Suprapubic skin (tissue), 4 donors: ENCODE measurements around the gene HHLA2. TPM values are rescaled to one million over a fixed set of nuclear protein-coding genes. Genes with fewer than 3 reads are reported as not detected.

Source experiments
- DNase-seq, 2 donors: peaks; one replicate each; pipeline ENCODE4 v3.0.0-alpha.2; 2019; ENCODE audit warnings: low spot score in 2 of 2
- H3K27ac ChIP-seq: fragments of 200-600 bp; sonication (generic); one replicate; pipeline ENCODE4 v1.5.1; 2019
- H3K27me3 ChIP-seq: fragments of 200-600 bp; sonication (generic); one replicate; pipeline ENCODE4 v1.5.1; 2019
- H3K36me3 ChIP-seq: fragments of 200-600 bp; sonication (generic); one replicate; pipeline ENCODE4 v1.5.1; 2019
- H3K4me1 ChIP-seq: fragments of 200-600 bp; sonication (generic); one replicate; pipeline ENCODE4 v1.5.1; 2019
- H3K4me3 ChIP-seq: fragments of 200-600 bp; sonication (generic); one replicate; pipeline ENCODE4 v1.5.1; 2019; ENCODE audit warnings: mild to moderate bottlenecking
- H3K9me3 ChIP-seq: fragments of 200-600 bp; sonication (generic); one replicate; pipeline ENCODE4 v1.5.1; 2019
- CTCF ChIP-seq, 2 donors: fragments of 200-600 bp in 1 of 2; fragments of 450-650 bp in 1 of 2; sonication (generic) in 1 of 2; IDR thresholded peaks; one replicate each; pipeline ENCODE4 v1.5.1; 2016 to 2019; ENCODE audit warnings: antibody characterized with exemption in 2 of 2, mild to moderate bottlenecking in 1 of 2, moderate library complexity in 1 of 2
- EP300 ChIP-seq: sonication (generic); formaldehyde crosslinking; IDR thresholded peaks from one replicate; pipeline ENCODE4 v1.6.1; 2017; ENCODE audit warnings: antibody characterized with exemption
- POLR2A ChIP-seq, 2 donors: fragments of 450-650 bp; IDR thresholded peaks; one replicate each; pipeline ENCODE4 v1.6.1; 2017; ENCODE audit warnings: antibody characterized with exemption in 2 of 2, mild to moderate bottlenecking in 2 of 2, moderate library complexity in 2 of 2
- POLR2AphosphoS5 ChIP-seq, 3 donors: sonication (generic); formaldehyde crosslinking; IDR thresholded peaks; one replicate each; pipeline ENCODE4 v1.6.1; 2017; ENCODE audit warnings: antibody characterized with exemption in 3 of 3
- WGBS: methylation state at CpG from one replicate; pipeline ENCODE4 v1.1.5; 2018; 5-methylcytosine and 5-hydroxymethylcytosine counted together
- total RNA-seq, 4 donors: library from RNA; depleted of rRNA; stranded (reverse); fragments of >200 nt; gene quantifications; one replicate each; pipeline ENCODE4 v1.1.0, GENCODE V29; 2016

The HHLA2 gene
- total RNA-seq, 4 donors from 2014 or later, result not detected

- WGBS, result 80% methylated on average over 12 of the region's 12 CpGs
- Histone ChIP-seq H3K9me3 (no peaks in the 10 kb centered on the region), H3K27ac (no peak overlapping the region), H3K4me1 (peaks cover 10% of the 10 kb centered on the region), H3K36me3 (no peaks in the 10 kb centered on the region), H3K4me3 (no peak overlapping the region), H3K27me3 (no peaks in the 10 kb centered on the region)
- TF ChIP-seq POLR2A (IDR thresholded peaks at IDR 0.05), result no peak
- TF ChIP-seq EP300, result no peak
- no peak for TF ChIP-seq POLR2AphosphoS5 (IDR thresholded peaks at IDR 0.05)
- TF ChIP-seq CTCF (IDR thresholded peaks at IDR 0.05), result no peak
- no peak for DNase-seq
These were observed 92.1 kb downstream of the HHLA2 start for GRCh38 chr3:108388136-108389132.

GRCh38 chr3:108389372-108389771 is 93.0 kb downstream of the HHLA2 start:
- Histone ChIP-seq H3K36me3 (no peaks in the 10 kb centered on the region), H3K27me3 (no peaks in the 10 kb centered on the region), H3K9me3 (no peaks in the 10 kb centered on the region), H3K4me1 (peaks cover 10% of the 10 kb centered on the region), H3K4me3 (no peak overlapping the region), H3K27ac (no peak overlapping the region)
- WGBS, result 38% methylated on average over 1 of the region's 1 CpG
- no peak for DNase-seq
- TF ChIP-seq POLR2AphosphoS5 (IDR thresholded peaks at IDR 0.05) (no peak), EP300 (no peak), POLR2A (IDR thresholded peaks at IDR 0.05) (no peak)

GRCh38 chr3:108391917-108392593 is 95.7 kb downstream of the HHLA2 start:
- DNase-seq, result no peak
- no peak for TF ChIP-seq CTCF (IDR thresholded peaks at IDR 0.05)
- TF ChIP-seq POLR2AphosphoS5 (IDR thresholded peaks at IDR 0.05), result no peak
- TF ChIP-seq EP300, result no peak
- TF ChIP-seq POLR2A (IDR thresholded peaks at IDR 0.05), result no peak
- Histone ChIP-seq H3K4me1 (peaks cover 10% of the 10 kb centered on the region), H3K36me3 (no peaks in the 10 kb centered on the region), H3K9me3 (no peaks in the 10 kb centered on the region), H3K27ac (no peak overlapping the region), H3K4me3 (no peak overlapping the region), H3K27me3 (no peaks in the 10 kb centered on the region)
- WGBS, result 52% methylated on average over 3 of the region's 3 CpGs

- H3K36me3 ChIP-seq, result no peaks in the 10 kb centered on the region
- WGBS, result 61% methylated on average over 3 of the region's 3 CpGs
- H3K27ac ChIP-seq, result no peak overlapping the region
- H3K9me3 ChIP-seq, result no peaks in the 10 kb centered on the region
- H3K4me1 ChIP-seq, result peaks cover 10% of the 10 kb centered on the region
- no peaks in the 10 kb centered on the region for H3K27me3 ChIP-seq
- TF ChIP-seq EP300 (no peak), CTCF (IDR thresholded peaks at IDR 0.05) (no peak), POLR2AphosphoS5 (IDR thresholded peaks at IDR 0.05) (no peak), POLR2A (IDR thresholded peaks at IDR 0.05) (no peak)
- H3K4me3 ChIP-seq, result no peak overlapping the region
- no peak for DNase-seq
These were observed 97.0 kb downstream of the HHLA2 start for GRCh38 chr3:108393128-108393900.

- Histone ChIP-seq H3K4me3 (no peak overlapping the region), H3K27ac (no peak overlapping the region), H3K4me1 (peaks cover 10% of the 10 kb centered on the region), H3K9me3 (no peaks in the 10 kb centered on the region), H3K36me3 (no peaks in the 10 kb centered on the region), H3K27me3 (no peaks in the 10 kb centered on the region)
- no peak for TF ChIP-seq POLR2A (IDR thresholded peaks at IDR 0.05)
- no peak for TF ChIP-seq EP300
- no peak for TF ChIP-seq CTCF (IDR thresholded peaks at IDR 0.05)
- TF ChIP-seq POLR2AphosphoS5 (IDR thresholded peaks at IDR 0.05), result no peak
- 66% methylated on average over 2 of the region's 2 CpGs for WGBS
- no peak for DNase-seq
These were observed 97.7 kb downstream of the HHLA2 start for GRCh38 chr3:108394016-108394415.
